Measurements from ENCODE around the gene TLR4.

DNA sequence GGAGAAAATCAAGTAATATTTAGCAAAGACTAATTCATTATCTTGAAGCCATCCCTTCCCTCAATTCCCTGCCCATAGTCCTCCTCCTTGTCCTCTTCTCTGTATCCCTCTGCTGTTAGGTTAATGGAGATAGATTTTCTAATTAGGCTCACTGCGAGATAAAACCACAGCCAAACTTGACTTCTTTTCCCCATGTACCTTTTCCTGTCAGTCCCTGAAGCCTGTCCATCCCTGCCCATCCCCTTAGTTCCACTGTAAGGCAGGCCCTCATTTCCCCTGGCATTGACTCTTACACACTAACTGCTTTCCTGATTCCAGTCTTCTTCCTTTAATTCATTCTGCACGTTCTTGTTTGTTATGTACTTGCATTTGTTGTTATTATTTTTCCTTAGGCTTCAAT, 1.2 kb downstream of the TLR4 start:
- TF ChIP-seq EZH2 (IDR thresholded peaks at IDR 0.05; ENCODE audit: insufficient read depth, low read length): no peak
- TF ChIP-seq, protein P1, sequence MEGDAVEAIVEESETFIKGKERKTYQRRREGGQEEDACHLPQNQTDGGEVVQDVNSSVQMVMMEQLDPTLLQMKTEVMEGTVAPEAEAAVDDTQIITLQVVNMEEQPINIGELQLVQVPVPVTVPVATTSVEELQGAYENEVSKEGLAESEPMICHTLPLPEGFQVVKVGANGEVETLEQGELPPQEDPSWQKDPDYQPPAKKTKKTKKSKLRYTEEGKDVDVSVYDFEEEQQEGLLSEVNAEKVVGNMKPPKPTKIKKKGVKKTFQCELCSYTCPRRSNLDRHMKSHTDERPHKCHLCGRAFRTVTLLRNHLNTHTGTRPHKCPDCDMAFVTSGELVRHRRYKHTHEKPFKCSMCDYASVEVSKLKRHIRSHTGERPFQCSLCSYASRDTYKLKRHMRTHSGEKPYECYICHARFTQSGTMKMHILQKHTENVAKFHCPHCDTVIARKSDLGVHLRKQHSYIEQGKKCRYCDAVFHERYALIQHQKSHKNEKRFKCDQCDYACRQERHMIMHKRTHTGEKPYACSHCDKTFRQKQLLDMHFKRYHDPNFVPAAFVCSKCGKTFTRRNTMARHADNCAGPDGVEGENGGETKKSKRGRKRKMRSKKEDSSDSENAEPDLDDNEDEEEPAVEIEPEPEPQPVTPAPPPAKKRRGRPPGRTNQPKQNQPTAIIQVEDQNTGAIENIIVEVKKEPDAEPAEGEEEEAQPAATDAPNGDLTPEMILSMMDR (IDR thresholded peaks at IDR 0.05; ENCODE audit: insufficient read depth, low read depth, low read length): no peak
